Spleen (tissue), 7 donors: ENCODE results near the gene OR52D1.

Experiments
- CTCF ChIP-seq, 11 experiments: fragments of 200-600 bp in 7 of 11; fragments of 450-650 bp in 4 of 11; sonication (generic) in 4 of 11; IDR thresholded peaks in 8 of 11; conservative IDR thresholded peaks in 3 of 11; 1 replicate in 7 of 11; 2 replicates in 4 of 11; pipeline versions ENCODE4 v1.4.0 to v1.8.0; 2016 to 2021; ENCODE audit warnings: antibody characterized with exemption in 11 of 11, inconsistent platforms in 4 of 11, mild to moderate bottlenecking in 1 of 11
- POLR2A ChIP-seq, 3 donors: fragments of 450-650 bp; IDR thresholded peaks; one replicate each; pipeline ENCODE4 v1.5.1; 2017; ENCODE audit warnings: antibody characterized with exemption in 3 of 3, mild to moderate bottlenecking in 1 of 3
- POLR2AphosphoS5 ChIP-seq, 3 donors: sonication (generic); formaldehyde crosslinking; IDR thresholded peaks; one replicate each; pipeline ENCODE4 v1.5.1; 2017; ENCODE audit warnings: antibody characterized with exemption in 3 of 3
- donor health status: DM: no; HTN: no; CAD: no; lungs with moderate emphysema.
- donor health status: DM: no; HTN: no; CAD: no.
- donor health status: DM: no; HTN: no; CAD: no.

GRCh38 chr11:5467527-5467926, 21.0 kb upstream of the OR52D1 start:
- TF ChIP-seq POLR2A (IDR thresholded peaks at IDR 0.05) = no peak
- no peak for TF ChIP-seq CTCF (IDR thresholded peaks at IDR 0.05 in 8 of 11, conservative IDR thresholded peaks at IDR 0.05 in 3 of 11)
- TF ChIP-seq POLR2AphosphoS5 (IDR thresholded peaks at IDR 0.05) = no peak
